Muscle of leg (tissue), 16 donors: Measurements from ENCODE around the gene CHKA. TPM values are rescaled to one million over a fixed set of nuclear protein-coding genes. Genes with fewer than 3 reads are reported as not detected.
A peak's percentile ranks its signal among the peaks of the same experiment; 100 is the strongest.

Experiments
- DNase-seq: peaks from one replicate; pipeline ENCODE4 v3.0.0; 2013
- H3K27ac ChIP-seq: one replicate; pipeline ENCODE4 v1.5.1; 2013; ENCODE audit warnings: mild to moderate bottlenecking, low read length, control low read depth
- H3K27me3 ChIP-seq: one replicate; pipeline ENCODE4 v1.6.1; 2013; ENCODE audit warnings: low read length; ENCODE audit not compliant: control insufficient read depth, insufficient read depth
- H3K36me3 ChIP-seq: one replicate; pipeline ENCODE4 v1.6.1; 2013; ENCODE audit warnings: low read length; ENCODE audit not compliant: control insufficient read depth, insufficient read depth
- H3K4me1 ChIP-seq: one replicate; pipeline ENCODE4 v1.6.1; 2013; ENCODE audit warnings: low read length; ENCODE audit not compliant: control insufficient read depth, insufficient read depth
- H3K4me3 ChIP-seq: one replicate; pipeline ENCODE4 v1.5.1; 2013; ENCODE audit warnings: low read length, control low read depth
- H3K9me3 ChIP-seq: replicated peaks from 2 replicates; pipeline ENCODE4 v1.6.1; 2013; ENCODE audit warnings: low read depth, low read length; ENCODE audit not compliant: control insufficient read depth
- WGBS: methylation state at CpG from one replicate; pipeline ENCODE4 v1.1.5; 2013; ENCODE audit warnings: missing lambda C conversion rate; ENCODE audit not compliant: insufficient coverage; 5-methylcytosine and 5-hydroxymethylcytosine counted together
- long read RNA-seq, 11 donors: transcript quantifications; one replicate each; lab custom pipeline, GENCODE V29; 2026
- polyA plus RNA-seq, 8 donors: library from polyadenylated mRNA; unstranded; fragments of 120-200 nt; gene quantifications; one replicate each; pipeline versions ENCODE4 v1.2.1 to v1.2.3, GENCODE V29; 2013; ENCODE audit warnings: inconsistent platforms in 1 of 8, low replicate concordance in 1 of 8; ENCODE audit not compliant: insufficient read length in 8 of 8, insufficient read depth in 1 of 8
- total RNA-seq: library from RNA; stranded (reverse); fragments of 120-200 nt; gene quantifications from one replicate; pipeline ENCODE4 v1.2.4, GENCODE V29; 2013

The CHKA gene
- total RNA-seq (14.0 TPM), polyA plus RNA-seq (10 to 100 TPM in 5 of 8 donors, 1 to 10 TPM in 3; 9.6 to 25.7 (median 12.1) TPM)
- long read RNA-seq, donor 1, result 0 reads
- long read RNA-seq, donor 2, result 0 reads
- long read RNA-seq, donor 3, partial matches to known transcripts, result 0 of 3 reads
- long read RNA-seq, donor 3, other reads (novel, unspliced or antisense), result 0 of 3 reads
- long read RNA-seq, donor 4, result 0 reads
- long read RNA-seq, donor 5, partial matches to known transcripts, result 0 of 1 reads
- long read RNA-seq, donor 5, other reads (novel, unspliced or antisense), result 0 of 1 reads
- long read RNA-seq, donor 6, partial matches to known transcripts, result 0 of 1 reads
- long read RNA-seq, donor 6, other reads (novel, unspliced or antisense), result 0 of 1 reads
- long read RNA-seq, donor 7, partial matches to known transcripts, result 0 of 1 reads
- long read RNA-seq, donor 7, other reads (novel, unspliced or antisense), result 0 of 1 reads
- long read RNA-seq, donor 8, result 0 reads
- long read RNA-seq, donor 9, partial matches to known transcripts, result 0 of 2 reads
- long read RNA-seq, donor 9, other reads (novel, unspliced or antisense), result 0 of 2 reads
- long read RNA-seq, donor 10, result 0 reads
- long read RNA-seq, donor 11, partial matches to known transcripts, result 0 of 1 reads
- long read RNA-seq, donor 11, other reads (novel, unspliced or antisense), result 0 of 1 reads

DNA sequence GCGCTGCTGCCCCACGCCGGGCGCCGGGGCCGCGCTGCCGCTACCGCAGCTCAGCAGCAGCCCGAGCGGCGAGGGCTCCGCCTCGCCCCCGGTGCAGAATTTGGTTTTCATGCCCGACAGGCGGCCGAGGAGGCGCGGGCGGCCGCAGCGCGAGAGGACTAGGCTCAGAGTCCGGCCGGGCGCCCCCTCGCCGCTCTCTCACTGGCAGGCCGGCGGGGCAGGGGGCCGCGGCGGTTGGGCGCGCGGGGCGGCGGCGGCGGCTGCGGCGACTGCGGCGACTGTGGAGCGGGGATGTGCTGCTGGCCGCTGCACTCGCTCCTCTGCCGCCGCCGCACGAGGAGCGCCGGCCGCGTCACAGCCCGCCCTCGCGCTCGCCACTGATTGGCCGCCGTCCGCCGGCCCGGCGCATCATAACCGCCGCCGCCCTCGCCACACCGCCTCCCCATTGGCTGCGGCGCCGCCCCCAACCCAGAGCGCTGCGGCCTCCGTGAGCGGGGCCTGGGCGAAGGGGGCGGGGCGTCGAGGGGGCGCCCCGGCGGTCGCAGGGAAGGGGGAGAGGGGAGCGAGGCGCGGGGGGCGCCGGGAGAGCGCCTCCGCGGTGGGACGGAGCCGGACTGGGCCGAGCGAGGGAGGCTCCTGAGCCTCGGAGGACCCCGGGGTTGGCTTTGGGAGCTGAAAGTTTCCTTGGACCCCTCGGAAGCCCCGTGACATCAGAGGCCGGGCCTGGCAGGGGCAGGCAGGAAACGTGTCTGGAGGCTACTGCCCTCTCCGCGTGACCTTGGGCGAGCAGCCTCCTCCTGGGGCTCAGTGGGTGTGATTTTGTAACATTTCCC lies at the start of gene CHKA:
Gene CHKA (minus strand): TSS at position 322 of the 833 bp plus-strand sequence. CDS start 211 bp downstream, at position 111.
- Histone ChIP-seq H3K36me3 (no peaks in the 10 kb centered on the region), H3K4me1 (peaks cover 35% of the 10 kb centered on the region), H3K4me3 (peak within 1 kb of the TSS; percentile 61), H3K27me3 (no peaks in the 10 kb centered on the region), H3K9me3 (no peaks in the 10 kb centered on the region), H3K27ac (peak within 1 kb of the TSS; percentile 98)
- peak; percentile 98 for DNase-seq
- WGBS, result under 1% methylated on average over 106 of the region's 107 CpGs

DNA sequence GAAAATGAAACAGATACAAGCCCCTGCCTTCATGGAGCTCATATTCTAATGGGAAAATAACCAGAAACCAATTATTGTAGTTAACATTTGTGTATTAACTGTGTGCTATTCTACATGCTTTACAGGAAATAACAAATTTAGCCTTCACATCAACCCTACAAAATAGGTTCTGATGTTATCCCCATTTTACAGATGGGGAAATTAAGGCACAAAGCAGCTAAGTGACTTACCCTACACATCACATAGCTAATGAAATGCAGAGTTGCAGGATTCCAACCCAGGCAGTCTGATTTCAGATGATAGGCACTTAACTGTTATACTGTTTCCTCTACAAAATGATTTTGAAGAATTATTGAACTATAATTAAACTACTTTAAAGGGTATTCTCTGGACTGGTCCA lies 48.3 kb upstream of the CHKA start:
- H3K9me3 ChIP-seq, result no peaks in the 10 kb centered on the region
- peaks cover 72% of the 10 kb centered on the region for H3K36me3 ChIP-seq
- no peaks in the 10 kb centered on the region for H3K4me1 ChIP-seq
- DNase-seq, result no peak
- no peak overlapping the region for H3K27ac ChIP-seq
- H3K27me3 ChIP-seq, result no peaks in the 10 kb centered on the region
- H3K4me3 ChIP-seq, result no peak overlapping the region

DNA sequence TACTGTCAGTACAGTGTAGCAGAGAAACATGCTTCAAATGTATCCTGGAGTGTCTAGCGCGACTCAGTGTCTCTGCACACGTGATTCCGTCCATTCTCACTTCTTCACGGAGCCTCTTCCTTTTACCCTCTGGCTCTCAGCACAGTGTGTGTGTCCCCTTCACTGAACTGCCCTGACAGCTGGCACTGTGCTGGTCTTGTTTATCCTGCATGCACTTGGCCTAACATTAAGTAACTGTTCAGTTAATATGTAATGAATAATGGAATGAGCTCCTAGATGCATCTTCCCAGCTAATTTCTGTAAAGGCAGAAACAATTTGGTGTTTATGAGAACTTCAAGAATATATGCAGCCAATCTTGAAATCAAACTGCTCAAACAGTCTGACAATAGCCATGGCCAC lies 47.5 kb upstream of the CHKA start:
- Histone ChIP-seq H3K9me3 (no peaks in the 10 kb centered on the region), H3K36me3 (peaks cover 73% of the 10 kb centered on the region), H3K4me3 (no peak overlapping the region), H3K4me1 (no peaks in the 10 kb centered on the region), H3K27ac (no peak overlapping the region), H3K27me3 (no peaks in the 10 kb centered on the region)
- WGBS, result no CpG with 5 or more reads among the region's 5 CpGs
- DNase-seq, result no peak

DNA sequence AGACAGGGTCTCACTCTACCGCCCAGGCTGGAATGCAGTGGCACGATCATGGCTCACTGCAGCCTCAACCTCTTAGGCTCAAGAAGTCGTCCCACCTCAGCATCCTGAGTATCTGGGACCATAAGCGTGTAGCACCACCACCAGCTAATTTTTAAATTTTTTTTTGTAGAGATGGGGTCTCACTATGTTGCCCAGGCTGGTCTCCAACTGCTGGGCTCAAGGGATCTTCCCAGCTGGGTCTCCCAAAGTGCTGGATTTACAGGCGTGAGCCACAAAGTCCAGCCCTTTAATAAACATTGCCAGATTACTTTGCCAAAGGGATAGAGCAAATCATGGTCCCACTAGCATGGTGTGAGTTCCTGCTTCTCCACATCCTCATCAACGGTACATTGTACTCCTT lies 46.3 kb upstream of the CHKA start:
- DNase-seq, result no peak
- H3K27me3 ChIP-seq, result no peaks in the 10 kb centered on the region
- H3K4me3 ChIP-seq, result no peak overlapping the region
- 92% methylated on average over 2 of the region's 6 CpGs for WGBS
- H3K4me1 ChIP-seq, result no peaks in the 10 kb centered on the region
- no peaks in the 10 kb centered on the region for H3K9me3 ChIP-seq
- H3K36me3 ChIP-seq, result peaks cover 73% of the 10 kb centered on the region
- H3K27ac ChIP-seq, result no peak overlapping the region

DNA sequence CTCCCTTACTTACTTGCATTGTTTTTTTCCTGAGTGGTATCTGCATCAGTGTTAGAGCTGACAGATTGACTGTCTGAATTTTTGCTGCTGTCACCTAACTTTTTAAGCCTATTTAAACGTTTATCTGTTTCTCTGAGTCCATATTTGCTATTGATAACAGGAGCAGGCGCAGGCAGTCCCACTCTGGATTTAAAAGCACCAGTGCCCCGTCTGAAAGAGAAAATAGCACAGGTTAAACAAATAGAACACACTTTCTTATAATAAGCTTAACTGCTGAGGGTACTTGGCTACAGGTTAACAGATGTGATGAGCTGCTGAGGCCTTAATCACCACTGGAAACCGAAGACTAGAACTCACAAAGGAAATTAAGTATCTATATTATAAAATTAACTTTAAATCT lies 45.8 kb upstream of the CHKA start:
- Histone ChIP-seq H3K36me3 (peaks cover 74% of the 10 kb centered on the region), H3K27me3 (no peaks in the 10 kb centered on the region), H3K4me3 (no peak overlapping the region), H3K4me1 (no peaks in the 10 kb centered on the region), H3K9me3 (no peaks in the 10 kb centered on the region), H3K27ac (no peak overlapping the region)
- DNase-seq, result no peak
- WGBS, result 84% methylated on average over 3 of the region's 4 CpGs

DNA sequence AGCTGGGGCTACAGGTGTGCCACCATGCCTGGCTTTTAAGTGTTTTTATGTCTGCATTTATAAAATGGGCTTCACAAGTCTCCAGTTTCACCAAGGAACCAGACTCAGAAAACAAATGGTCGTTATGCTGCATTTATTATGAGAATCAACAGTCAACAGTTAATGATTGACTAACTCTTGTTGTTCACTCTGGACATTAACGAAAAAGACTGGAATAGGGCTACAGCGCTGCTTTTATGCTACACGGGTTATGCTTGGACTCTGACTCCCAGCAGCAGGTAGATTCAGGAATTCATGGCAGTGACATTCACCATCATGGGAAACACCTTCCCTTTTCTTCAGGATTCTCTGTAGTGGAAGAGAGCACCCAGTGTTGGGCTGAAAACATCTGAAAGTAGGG lies 44.4 kb upstream of the CHKA start:
- DNase-seq, result no peak
- Histone ChIP-seq H3K27ac (no peak overlapping the region), H3K4me3 (no peak overlapping the region), H3K9me3 (no peaks in the 10 kb centered on the region), H3K4me1 (no peaks in the 10 kb centered on the region), H3K36me3 (peaks cover 76% of the 10 kb centered on the region), H3K27me3 (no peaks in the 10 kb centered on the region)
- WGBS, result 94% methylated on average over 2 of the region's 4 CpGs

DNA sequence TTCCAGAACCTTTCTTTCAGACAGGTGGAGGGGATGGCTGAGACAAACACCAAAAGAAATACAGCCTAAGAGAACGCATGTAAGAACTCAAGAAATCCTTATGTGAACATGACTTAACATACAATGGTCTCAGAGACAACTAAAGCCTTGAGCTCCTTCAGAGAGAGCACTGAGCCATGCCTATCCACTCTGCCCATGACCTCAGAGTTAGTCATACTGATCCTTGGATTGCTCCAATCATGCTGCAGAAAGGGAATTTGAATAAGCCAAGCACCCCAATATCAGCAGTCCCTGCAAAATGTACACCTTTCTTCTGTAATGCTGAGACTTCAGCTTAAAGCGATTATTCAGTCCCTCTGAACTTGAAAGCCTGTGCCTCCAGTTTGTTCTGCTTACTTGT lies 43.2 kb upstream of the CHKA start:
- Histone ChIP-seq H3K4me3 (no peak overlapping the region), H3K36me3 (peaks cover 66% of the 10 kb centered on the region), H3K27ac (no peak overlapping the region), H3K4me1 (no peaks in the 10 kb centered on the region), H3K27me3 (no peaks in the 10 kb centered on the region), H3K9me3 (no peaks in the 10 kb centered on the region)
- DNase-seq, result no peak
- WGBS, result 100% methylated on average over 1 of the region's 2 CpGs

DNA sequence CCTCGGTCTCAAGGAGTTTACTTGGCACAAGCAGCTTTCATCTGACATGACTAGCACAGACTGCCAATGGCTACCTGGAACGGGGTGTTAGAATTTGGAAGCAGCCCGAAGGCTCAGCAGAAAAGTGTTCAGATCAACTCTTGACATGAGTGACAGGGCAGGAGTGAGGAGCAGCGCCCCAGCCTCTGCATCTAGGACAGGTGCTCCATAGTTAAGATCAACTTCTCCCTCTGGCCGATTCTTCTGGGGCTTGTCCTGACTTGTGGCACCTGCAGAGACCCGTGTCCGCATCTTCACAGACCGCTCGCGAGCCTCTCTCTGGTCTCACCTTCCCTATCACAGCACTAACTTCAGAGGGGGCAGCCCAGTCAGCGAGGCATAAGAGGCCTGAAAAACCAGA lies 42.5 kb upstream of the CHKA start:
- H3K4me1 ChIP-seq, result no peaks in the 10 kb centered on the region
- H3K36me3 ChIP-seq, result peaks cover 61% of the 10 kb centered on the region
- no peaks in the 10 kb centered on the region for H3K9me3 ChIP-seq
- WGBS, result 87% methylated on average over 11 of the region's 11 CpGs
- H3K4me3 ChIP-seq, result no peak overlapping the region
- no peak overlapping the region for H3K27ac ChIP-seq
- H3K27me3 ChIP-seq, result no peaks in the 10 kb centered on the region
- no peak for DNase-seq

DNA sequence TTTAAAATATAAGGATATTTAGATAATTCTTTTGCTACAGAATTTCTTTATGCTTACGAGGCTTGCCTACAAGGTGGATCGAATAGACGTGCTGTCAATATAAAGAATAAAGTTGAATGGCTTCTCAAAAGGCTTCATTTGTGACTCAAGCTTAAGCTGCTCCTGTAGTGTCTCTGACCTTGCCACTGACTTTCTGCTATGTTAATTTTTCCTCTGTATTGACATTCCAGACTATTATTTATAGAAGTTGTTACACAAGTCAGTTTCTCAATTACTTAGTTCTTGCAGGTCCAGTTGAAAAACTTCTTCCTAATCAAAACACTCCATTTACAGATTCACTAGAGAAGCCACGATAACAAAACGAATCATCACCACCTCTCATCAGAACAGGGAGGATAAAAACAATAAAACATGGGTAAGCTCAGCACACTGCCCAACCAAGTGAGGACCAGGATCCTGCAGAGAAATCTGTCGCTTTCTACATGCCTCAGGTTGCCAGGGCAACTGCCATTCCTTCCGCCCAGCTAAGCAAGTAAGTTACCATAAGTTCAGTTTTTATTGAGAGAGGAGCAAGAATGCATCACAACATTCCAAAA lies 39.0 kb upstream of the CHKA start:
- Histone ChIP-seq H3K9me3 (no peaks in the 10 kb centered on the region), H3K27me3 (no peaks in the 10 kb centered on the region), H3K27ac (no peak overlapping the region), H3K36me3 (peaks cover 52% of the 10 kb centered on the region), H3K4me1 (no peaks in the 10 kb centered on the region), H3K4me3 (no peak overlapping the region)
- WGBS, result no CpG with 5 or more reads among the region's 7 CpGs
- no peak for DNase-seq

DNA sequence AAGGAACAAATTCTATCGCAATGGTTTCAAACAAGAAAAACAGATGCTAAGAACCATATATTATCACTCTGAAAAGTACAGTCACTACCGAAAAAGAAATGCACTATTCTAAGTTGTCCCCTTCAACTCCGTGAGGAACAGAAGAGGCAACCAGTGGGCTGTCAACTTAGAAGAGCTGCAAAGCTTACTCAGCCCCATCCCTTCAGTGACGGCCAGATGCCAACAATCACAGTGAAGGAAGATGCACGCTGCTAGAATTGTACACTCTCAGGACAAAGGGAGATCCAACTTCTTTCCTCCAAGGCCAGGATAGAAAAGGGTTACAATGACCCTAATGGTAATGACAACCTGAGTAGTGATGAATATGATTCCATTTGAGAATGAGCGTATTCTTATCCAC lies 38.5 kb upstream of the CHKA start:
- DNase-seq, result no peak
- WGBS, result 100% methylated on average over 1 of the region's 6 CpGs
- Histone ChIP-seq H3K4me3 (no peak overlapping the region), H3K27me3 (no peaks in the 10 kb centered on the region), H3K9me3 (no peaks in the 10 kb centered on the region), H3K27ac (no peak overlapping the region), H3K4me1 (no peaks in the 10 kb centered on the region), H3K36me3 (peaks cover 52% of the 10 kb centered on the region)
